Peyer's patch (tissue), 4 donors: ENCODE measurements around the gene NIPAL4.

Experiments used
- POLR2A ChIP-seq, 2 donors: fragments of 450-650 bp; IDR thresholded peaks; one replicate each; pipeline ENCODE4 v1.5.1; 2017; ENCODE audit warnings: antibody characterized with exemption in 2 of 2, mild to moderate bottlenecking in 2 of 2, moderate library complexity in 2 of 2
- TF ChIP-seq, protein P1 (sequence below), 6 experiments: fragments of 450-650 bp in 4 of 6; fragments of 200-600 bp in 2 of 6; sonication (generic) in 1 of 6; IDR thresholded peaks; one replicate each; pipeline ENCODE4 v1.5.1; 2017 to 2019; ENCODE audit warnings: antibody characterized with exemption in 6 of 6, mild to moderate bottlenecking in 3 of 6, moderate library complexity in 1 of 6

- TF ChIP-seq POLR2A (IDR thresholded peaks at IDR 0.05), result no peak
- TF ChIP-seq, protein P1, sequence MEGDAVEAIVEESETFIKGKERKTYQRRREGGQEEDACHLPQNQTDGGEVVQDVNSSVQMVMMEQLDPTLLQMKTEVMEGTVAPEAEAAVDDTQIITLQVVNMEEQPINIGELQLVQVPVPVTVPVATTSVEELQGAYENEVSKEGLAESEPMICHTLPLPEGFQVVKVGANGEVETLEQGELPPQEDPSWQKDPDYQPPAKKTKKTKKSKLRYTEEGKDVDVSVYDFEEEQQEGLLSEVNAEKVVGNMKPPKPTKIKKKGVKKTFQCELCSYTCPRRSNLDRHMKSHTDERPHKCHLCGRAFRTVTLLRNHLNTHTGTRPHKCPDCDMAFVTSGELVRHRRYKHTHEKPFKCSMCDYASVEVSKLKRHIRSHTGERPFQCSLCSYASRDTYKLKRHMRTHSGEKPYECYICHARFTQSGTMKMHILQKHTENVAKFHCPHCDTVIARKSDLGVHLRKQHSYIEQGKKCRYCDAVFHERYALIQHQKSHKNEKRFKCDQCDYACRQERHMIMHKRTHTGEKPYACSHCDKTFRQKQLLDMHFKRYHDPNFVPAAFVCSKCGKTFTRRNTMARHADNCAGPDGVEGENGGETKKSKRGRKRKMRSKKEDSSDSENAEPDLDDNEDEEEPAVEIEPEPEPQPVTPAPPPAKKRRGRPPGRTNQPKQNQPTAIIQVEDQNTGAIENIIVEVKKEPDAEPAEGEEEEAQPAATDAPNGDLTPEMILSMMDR (IDR thresholded peaks at IDR 0.05), result no peak
Measured at GRCh38 chr5:157479166-157479565, 19.2 kb downstream of the NIPAL4 start.
